Stomach (tissue), 4 donors: ENCODE results near the gene HOXB8.

Experiments
- CTCF ChIP-seq, 7 experiments: fragments of 450-650 bp in 4 of 7; fragments of 200-600 bp in 3 of 7; sonication (generic) in 3 of 7; IDR thresholded peaks; one replicate each; pipeline ENCODE4 v1.5.1; 2016 to 2019; ENCODE audit warnings: antibody characterized with exemption in 7 of 7, control low read depth in 2 of 7, mild to moderate bottlenecking in 1 of 7
- EP300 ChIP-seq: sonication (generic); formaldehyde crosslinking; IDR thresholded peaks from one replicate; pipeline ENCODE4 v1.6.1; 2017; ENCODE audit warnings: antibody characterized with exemption
- POLR2AphosphoS5 ChIP-seq, 3 donors: sonication (generic); formaldehyde crosslinking; IDR thresholded peaks; one replicate each; pipeline ENCODE4 v1.6.1; 2016; ENCODE audit warnings: antibody characterized with exemption in 3 of 3

GRCh38 chr17:48631693-48632578 is 16.8 kb upstream of the HOXB8 start:
- no peak for TF ChIP-seq POLR2AphosphoS5 (IDR thresholded peaks at IDR 0.05)
- no peak for TF ChIP-seq CTCF (IDR thresholded peaks at IDR 0.05)
- TF ChIP-seq EP300 = no peak
